HG03442 (cell line): ENCODE data around the gene PRR5L.

Experiments
- ATAC-seq: cut with Tn5 transposase; IDR thresholded peaks from one replicate; pipeline ENCODE4 v1.9.1; 2021; ENCODE audit warnings: mild to moderate bottlenecking, moderate library complexity; ENCODE audit not compliant: unreplicated experiment

The PRR5L gene, protein sequence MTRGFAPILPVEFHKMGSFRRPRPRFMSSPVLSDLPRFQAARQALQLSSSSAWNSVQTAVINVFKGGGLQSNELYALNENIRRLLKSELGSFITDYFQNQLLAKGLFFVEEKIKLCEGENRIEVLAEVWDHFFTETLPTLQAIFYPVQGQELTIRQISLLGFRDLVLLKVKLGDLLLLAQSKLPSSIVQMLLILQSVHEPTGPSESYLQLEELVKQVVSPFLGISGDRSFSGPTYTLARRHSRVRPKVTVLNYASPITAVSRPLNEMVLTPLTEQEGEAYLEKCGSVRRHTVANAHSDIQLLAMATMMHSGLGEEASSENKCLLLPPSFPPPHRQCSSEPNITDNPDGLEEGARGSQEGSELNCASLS

DNA sequence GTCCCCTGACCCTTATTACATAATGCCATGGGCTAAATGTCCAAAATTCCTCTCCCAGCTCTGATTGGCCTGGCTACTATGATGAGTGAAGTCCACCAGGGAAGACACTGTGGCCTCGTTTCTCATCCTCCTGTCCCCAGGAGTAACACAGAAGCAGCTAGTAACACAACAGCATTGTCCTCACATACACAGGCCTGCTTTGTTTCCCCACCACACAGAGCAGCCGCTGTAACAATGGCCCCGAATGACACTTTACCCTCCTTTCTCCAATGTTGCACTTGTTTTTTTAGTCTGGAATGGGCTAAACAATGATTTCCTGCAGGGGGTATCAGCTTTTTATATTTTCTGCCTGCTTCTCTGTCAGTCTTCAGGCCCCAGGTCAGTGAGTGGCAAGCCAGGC, at the start of gene PRR5L:
PRR5L (plus strand) TSS at position 363 of the 400 bp plus-strand sequence. CDS start 104,834 bp downstream, outside the sequence.
- no peak for ATAC-seq

DNA sequence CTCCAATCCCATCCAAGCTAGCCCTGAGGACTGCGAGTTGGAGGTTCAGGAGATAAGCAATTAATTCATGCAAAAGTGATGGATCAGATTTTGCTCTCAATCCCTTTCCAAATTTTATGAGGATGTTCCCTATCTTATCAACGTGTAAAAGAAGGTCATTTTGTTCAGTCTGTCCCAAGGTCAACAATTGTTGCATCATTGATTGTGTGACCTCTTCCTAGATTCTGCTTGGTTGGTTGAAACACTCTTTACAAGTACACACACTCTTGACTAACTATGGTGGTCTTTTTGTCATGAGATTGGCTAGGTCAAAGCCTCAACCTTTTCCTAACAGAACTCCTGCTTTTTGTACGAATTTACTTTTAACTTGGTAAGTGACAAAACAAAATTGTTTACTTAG, 48.6 kb upstream of the PRR5L start:
- no peak for ATAC-seq

DNA sequence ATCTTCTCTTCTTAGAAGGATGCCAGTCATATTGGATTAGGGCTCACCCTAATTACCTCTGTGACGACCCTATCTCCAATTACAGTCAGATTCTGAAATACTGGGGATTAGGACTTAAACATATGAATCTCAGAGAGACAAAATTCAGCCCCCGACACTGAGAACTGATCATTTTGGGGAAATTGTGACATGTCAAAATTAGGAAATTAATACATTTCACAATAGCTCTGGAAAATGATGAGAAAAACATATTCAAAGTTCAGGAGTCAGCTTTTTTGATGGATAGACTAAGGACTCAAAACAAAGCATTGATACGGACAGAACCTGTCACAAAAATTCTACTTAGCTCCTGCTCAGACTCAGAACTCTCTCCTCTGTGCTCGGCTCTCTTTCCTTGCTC, 47.7 kb upstream of the PRR5L start:
- ATAC-seq: no peak

DNA sequence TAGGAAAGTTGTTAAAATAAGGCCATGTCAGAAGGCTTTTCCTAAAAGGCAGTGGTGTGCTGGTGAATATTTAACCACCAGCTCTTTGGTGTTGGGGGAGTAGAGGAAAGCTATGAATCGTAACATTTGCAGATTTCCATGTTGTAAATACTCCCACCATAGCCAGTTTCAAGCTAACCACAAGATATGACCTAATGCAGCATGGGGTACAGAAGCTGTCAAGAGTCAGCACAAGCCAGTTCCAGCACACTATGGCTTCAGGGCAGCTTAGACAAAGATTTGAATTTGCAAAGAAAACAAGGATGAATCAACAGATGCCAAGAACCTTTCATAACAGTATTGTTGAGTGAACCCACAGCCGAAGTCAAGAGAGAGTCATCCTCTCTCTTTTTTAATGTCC, 46.8 kb upstream of the PRR5L start:
- no peak for ATAC-seq

DNA sequence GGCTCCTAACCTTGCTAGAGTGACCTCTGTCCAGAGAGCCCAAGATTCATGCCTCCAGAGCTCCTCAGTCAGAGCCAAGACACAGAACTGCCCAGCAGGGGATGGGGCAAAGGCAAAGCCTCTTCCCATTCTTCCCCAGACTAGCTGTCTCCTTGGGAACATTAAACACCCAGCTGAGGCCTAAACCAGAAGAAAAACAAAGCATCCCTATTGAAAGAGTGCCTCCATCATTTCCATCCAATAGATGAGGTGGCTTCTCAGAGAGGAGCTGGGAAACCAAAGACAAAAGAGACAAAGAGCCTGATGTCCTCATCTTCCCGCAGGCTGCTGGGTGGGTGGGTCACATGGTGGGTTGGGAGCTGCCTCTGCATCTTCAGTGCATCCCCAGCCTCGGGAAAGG, 44.3 kb upstream of the PRR5L start:
- no peak for ATAC-seq

DNA sequence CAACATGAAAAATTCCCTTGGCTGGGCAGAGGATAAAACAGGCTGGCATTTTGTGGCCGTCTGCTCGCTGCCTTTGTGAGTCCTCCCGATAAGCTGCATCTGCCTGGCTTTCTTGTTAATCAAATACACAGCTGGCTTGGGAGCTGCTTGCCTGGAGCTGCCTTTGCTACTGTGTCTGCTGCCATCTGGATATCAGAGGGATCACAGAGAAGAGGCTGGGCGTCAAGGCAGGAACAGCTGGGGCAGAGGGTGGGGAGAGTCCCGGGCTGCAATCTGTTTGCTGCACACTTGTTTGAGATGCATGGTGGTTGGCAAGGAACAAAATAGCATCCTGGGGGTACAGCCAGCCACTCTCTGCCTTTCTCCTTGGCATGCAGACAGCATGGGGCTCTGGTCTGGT, 42.9 kb upstream of the PRR5L start:
- no peak for ATAC-seq

DNA sequence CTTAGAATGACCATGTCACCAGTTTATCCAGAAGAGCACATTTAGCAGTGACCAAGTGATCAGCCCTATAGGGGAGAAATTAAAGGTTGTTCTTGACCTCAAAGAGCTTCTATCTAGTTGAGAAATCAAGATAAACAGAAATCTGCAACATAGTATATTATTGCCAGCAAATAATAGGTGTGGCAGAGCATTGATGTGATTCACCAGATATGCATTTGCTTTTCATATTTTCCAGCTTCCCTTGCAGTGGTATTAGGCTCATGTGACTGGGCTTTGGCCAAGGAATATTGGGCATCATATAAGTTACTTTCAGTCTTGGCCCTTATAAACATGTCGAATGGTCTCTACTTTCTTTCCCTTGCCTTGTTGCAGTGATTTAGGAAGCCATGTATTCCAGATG, 41.4 kb upstream of the PRR5L start:
- no peak for ATAC-seq

DNA sequence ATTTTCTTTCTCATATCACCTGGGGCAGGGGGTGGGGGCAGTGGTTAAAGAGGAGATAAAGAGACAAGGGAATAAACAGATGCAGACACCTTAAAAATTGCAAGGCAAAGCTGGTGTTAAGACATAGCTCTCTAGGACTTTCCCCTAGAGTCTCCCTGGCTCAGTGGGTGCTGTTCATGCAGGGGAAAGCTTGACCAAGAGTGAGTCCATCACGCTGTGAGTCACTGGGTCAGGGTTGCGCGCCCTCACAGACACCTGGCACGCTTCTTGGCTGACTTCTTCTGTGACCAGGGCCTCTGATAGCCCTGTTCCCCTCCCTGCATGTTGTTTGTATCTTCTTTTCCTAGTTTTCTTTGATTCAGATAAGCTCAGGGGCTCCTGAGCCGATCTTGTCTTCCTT, 38.7 kb upstream of the PRR5L start:
- no peak for ATAC-seq

DNA sequence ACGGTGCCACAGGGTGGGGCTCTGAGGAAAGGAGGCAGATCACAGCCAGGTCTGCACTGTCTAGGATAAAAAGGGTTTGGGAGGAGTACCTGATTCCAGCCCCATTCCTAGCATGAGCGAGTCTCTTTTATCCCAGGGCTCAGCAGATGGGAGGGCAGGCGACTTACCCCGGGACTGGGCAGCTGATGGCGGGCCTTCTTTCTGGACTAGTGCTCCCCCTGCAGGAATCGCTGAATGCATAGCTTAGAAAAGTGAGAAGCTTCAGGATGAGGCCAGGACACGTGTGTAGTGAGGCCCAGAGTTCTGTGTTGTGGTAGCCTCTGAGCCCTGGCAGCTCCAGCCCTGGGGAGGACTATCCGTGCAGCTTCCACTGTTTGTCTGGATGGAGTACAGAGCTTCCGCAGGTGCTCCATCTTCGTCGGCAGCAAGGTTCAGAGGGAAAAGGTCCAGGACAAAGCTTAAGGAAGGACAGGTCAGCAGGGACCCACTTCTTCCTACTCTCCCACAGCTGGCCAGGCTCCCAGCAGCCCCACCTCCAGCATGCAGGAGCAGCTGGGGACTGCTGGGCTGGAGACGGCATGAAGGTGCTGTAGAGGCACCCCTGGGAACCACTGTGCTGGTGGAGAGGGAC, 37.2 kb upstream of the PRR5L start:
- no peak for ATAC-seq

DNA sequence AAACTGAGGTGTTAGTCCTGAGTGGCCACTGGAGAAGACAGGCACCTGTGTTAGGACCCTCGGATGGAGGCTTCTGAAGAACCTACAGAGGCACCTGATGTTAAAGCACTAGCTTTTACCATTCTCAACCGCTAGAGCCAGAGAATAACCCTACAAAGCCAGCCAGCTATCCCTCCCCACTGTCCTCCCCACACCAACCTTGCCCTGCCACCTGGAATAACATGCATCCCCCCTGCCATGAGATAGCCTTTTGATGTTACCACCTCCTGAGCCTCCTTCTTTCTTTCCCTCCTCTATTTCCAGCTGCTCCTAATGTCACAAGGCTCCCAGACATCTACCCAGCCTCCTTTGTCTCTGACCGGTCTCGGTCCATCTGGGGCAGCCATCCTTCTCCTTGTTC, 35.0 kb upstream of the PRR5L start:
- no peak for ATAC-seq

DNA sequence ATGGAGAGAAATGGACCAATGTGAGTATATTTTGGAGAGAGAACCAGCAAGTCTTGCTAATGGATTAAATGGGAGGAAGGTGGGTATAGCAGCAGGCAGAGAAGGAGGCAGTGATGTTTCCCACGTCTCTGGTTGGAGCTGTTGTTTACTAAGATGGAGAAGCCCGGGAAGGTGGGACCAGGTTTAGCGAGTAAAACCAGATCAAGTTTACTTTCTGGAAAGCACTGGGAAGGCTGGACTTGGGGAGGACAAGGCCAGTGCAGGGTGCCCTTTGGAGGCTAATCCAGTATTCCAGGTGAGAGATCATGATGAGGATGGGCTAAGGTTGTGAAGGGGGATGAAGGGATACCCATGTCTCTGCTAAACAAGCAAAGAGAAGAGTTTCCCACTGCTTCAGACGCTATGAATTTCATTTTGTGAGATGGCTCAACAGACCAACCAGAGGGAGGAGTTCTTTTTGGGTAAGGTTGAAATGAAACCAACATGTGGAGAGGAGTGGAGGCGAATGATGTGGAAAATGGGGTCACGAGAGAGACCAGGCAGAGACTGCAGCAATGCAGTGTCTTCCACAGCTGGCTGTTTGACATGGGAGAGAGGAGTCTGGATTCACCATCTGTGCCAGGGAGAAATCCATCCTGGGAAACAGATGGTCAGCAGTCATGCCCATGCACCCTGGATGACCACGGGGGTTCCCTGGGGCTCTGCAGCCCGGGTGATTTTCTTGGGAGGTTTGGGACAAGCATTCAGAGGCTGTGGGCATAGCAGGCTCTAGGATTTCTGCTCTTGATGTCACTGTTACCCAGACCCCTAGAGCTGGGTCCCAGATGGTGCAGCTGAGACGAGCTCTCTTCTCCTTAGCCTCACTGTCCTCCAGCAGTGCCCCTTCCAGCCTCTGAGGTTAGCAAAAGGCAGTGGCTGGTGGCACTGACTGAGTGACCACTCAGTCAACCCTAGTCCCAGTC, 31.8 kb upstream of the PRR5L start:
- ATAC-seq: no peak

DNA sequence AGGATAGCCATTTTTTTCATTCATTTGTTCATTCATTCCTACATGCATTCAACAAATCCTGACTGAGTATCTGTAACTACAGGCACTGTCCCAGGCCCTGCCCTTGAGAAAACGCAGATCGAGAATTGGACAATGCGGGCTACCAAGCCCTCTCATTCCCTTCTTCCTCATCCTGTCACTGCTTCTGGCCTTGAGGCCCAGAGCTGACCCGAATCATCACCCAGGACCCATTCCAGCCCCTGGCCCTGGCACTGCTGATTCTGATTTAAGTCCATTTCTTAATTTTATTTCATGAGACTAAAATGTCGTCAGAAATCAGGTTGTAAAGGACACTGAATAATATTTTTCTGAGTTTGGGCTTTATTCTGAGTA, 31.1 kb upstream of the PRR5L start:
- ATAC-seq: no peak

DNA sequence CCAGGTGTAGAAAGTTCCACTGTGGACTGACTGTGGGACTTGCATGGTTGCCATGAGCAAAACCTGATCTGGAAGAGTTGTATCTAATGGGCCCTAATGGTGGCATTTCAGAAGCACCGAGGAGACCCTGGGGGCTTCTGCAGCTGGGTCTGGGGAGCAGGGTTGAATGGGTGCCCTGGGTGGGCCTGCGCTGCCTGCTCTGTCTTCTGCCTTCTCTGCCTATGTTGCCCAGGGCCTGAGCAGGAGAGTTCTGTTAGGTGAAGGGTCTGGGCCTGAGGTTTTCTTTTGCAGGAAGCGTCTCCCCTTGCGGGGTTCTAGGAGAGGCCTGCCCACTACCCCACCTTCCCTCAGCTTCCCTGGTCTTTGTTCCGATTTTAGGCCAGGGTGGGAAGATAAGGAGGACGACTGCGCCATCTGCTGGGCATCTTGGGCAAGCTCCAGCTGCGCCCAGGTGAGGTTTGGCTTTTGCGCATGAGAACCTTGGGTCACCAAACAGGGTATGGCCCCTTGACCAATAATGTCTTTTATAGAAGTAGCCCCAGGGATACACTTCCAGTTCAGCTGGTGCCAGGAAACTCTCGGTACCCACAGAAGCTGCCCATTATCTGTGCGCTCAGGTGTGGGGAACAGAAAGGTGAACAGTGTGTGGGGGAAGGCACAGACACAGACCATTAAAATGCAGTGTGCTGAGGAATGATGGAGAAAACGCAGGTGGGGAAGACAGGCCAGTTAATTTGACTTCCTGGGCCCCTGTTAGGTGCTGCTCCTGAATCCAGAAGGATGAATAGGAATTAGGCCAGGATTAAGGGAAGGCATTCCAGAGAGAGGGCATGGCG, 30.1 kb upstream of the PRR5L start:
- ATAC-seq: peak; percentile 71

DNA sequence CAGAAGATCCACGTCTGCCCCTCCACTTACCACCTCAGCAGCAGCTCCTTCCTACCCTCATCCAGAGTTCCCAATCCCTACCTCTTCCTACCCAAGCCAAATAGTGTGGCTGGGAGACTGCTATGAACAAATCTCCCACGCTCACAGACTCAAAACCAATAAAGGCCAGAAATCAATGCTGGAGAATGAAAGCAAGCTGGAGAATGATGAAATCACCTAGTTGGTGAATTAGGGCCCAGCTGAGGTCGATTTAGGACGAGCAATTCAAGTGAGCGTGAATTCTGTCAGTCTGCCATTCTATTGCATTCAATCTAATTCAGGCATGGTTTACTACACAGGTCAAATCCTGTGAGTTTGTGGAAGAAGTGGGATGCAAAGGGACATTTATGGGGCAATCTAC, 29.3 kb upstream of the PRR5L start:
- no peak for ATAC-seq

DNA sequence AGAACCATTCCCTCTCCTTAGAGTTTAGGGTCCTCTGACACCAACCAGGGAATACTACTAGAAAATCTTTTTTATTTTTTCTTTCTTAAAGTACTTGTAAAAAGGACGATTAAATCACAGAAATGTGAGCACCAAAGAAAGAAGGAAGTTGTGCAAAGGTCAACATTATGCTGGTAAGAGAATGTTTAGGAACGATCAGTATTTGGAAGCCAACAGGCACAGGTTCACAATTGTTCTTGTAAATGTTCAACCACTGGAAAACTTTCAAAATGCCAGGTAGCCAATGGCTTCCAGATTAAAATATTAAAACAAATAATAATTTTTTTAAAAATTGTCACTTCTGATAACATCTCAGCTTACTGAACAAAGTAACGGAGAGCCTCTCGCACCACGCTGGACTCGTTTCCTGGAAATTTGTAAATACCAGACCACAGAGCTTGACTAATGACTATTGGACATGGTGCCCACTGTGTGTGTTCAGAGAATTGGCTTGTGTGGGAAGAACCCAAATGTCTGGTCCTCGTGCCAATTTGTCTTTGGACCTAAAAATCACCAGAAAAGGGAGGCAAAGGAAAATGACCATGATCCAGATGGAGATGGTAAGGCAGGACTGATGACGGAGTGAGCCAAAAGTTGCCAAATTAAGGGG, 27.6 kb upstream of the PRR5L start:
- no peak for ATAC-seq

DNA sequence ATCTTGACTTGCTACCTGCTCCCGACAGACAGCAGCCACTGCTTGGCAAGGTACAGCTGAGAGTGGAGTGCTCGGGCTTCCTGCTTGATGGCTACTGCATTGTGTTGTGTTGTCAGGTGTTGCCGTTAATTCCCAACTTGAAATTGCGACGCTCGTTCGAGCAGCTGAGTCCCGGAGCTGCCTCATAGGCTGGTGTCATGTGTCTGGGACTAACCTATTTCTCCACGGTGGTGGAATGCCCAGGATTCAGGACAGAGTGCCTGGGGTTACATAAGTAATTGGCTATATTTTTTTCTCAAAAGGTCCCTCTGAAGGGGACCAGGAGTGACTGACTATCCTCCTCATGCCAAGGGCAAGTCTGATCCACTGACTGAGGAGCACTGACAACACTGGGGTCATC, 25.4 kb upstream of the PRR5L start:
- no peak for ATAC-seq

DNA sequence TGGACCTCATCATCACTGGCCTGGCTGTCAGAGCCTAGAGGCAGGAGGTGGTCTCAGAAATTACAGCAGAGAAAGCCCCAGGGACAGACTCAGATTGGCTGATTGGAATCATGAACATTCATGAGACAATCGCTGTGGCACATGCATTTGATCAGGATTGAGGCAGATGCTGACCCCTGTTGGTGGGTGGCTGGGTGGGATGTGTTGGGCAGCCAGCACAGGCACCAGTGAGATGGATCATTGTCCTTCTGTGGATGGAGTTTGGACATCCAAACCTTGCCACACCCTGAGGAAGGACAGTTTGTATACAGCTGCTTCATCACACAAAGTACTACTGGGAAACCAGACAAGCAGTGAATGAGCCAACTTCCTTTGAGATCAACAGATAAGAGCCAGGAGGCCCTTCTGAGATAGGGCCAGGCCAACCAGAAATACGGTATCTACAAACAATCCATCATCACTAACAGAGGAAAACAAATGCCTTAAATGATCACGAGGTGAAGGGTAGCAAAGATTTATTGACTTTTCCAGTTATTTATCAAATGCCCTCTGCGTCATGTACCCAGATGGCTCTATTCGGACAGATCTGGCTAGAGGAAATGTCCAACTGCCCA, 24.2 kb upstream of the PRR5L start:
- ATAC-seq: no peak

DNA sequence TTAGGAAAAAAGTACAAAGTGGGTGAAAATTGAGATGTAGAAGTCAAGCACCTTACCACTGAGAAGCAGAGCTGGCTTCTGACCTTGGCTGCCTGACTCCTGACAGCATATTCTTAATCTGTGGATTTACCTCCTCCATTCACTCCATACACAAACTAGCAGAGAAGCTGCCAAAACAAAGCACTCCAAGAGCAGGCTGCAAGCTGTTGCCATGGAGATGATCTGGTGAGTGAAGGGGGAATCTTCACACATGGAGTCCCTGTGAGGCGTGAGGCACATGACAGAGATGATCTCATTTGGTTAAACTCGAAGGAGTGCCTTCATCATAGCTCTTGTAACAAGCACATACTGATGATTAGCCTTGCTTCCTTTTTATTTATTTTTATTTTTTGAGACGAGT, 23.0 kb upstream of the PRR5L start:
- no peak for ATAC-seq

DNA sequence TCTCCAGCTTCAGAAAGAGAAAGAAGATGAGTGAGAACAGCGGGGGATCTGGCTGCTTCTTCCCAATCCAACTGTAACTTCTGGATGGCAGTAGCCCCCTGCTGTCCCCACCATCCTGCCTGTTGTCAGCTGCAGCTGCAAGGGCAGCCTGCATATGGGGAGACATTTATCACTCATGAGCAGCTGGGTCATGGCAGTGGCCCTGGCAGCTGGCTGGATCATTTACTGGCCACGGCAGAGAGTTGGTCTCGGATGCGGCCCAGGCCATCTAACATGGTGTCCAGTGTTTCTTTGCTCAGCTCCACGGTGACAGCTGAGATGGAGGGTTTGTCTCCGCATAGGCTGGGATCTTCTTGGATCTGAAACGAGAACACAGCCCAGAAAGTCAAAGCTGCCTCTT, 21.7 kb upstream of the PRR5L start:
- no peak for ATAC-seq
